Left colon (tissue), 2 donors: ENCODE data around the gene GOLGA6L2. TPM values are rescaled to one million over a fixed set of nuclear protein-coding genes. Genes with fewer than 3 reads are reported as not detected.
"Not testable (repeated sequence)": the region's sequence is repeated elsewhere in the genome, so short reads cannot be mapped to it uniquely, and the experiment has no call there.

Experiments used
- ATAC-seq: fragments of 200-7000 bp; cut with Tn5 transposase; one replicate; pipeline ENCODE4 v1.9.1; 2020; ENCODE audit warnings: mild to moderate bottlenecking, moderate library complexity
- DNase-seq, 2 donors: peaks; one replicate each; pipeline ENCODE4 v3.0.0-alpha.2; 2020
- intact Hi-C, 2 donors: fragments of 100-400 bp; cut with DNase I in 1 of 2; cut with micrococcal nuclease in 1 of 2; formaldehyde crosslinking; loops; one replicate each; pipeline versions ENCODE4 v1.11.2 to v1.14.0; 2022; cut with DNase I, micrococcal nuclease
- total RNA-seq, 2 donors: library from RNA; stranded (reverse); fragmentation: NEBNext Ultra II Directional; extraction: Animal tissue kit (Norgen Biotek cat#: 25700); gene quantifications; one replicate each; pipeline ENCODE4 v1.2.1, GENCODE V29; 2021
- donor health status: DM: no; HTN: no; CAD: no.
- donor health status: DM: yes; HTN: yes; CAD: no.

Gene GOLGA6L2
- total RNA-seq, 2 donors from 2014 or later: not detected

DNA sequence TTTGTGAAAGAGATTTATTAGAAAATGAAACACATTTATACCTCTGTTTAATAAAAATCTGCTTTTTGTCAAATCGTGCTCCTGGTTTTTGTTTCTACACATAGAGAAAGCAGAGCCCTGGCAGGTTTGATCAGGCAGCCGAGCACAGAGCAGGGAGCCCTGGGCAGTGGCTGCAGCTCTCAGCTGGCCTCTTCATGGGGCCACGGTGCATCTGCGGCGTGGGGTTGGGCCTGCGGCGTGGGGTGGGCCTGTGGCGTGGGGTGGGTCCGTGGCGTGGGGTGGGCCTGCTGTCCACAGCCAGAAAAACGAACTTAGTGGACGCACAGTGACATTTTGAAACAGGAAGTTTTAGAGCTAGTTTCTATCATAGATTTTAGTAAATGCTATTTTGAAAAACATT, 10.6 kb downstream of the GOLGA6L2 start:
- intact Hi-C loops: no loop called here
- ATAC-seq (no peak), DNase-seq (no peak)

DNA sequence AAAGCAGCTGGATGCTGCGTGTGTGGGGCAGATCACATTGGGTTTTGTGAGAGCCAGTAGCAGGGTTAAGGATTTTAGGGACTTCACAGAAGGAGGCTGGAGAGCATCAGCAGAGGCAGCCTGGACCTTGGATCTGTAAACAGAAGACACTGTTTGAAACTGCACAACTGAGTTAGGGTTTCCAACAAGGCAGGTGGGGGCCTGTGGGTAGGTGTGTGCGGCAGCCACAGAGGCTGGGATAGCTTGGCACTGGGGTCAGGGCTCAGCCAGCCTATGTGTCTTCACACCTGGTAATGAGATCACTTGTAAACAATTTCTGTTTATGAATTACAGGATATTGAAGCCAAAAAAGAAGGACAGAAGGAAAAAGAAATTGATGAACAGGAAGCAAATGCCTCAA, 12.3 kb downstream of the GOLGA6L2 start:
- ATAC-seq, intact Hi-C loops: not testable (repeated sequence)
- DNase-seq: peak in 1 of 2 donors; percentile 36

GRCh38 chr15:23425327-23425726, 21.7 kb downstream of the GOLGA6L2 start:
- DNase-seq, ATAC-seq, intact Hi-C loops: not testable (repeated sequence)

GRCh38 chr15:23424111-23424904, 22.7 kb downstream of the GOLGA6L2 start:
- DNase-seq (no peak), ATAC-seq (no peak)
- intact Hi-C loops: no loop called here

DNA sequence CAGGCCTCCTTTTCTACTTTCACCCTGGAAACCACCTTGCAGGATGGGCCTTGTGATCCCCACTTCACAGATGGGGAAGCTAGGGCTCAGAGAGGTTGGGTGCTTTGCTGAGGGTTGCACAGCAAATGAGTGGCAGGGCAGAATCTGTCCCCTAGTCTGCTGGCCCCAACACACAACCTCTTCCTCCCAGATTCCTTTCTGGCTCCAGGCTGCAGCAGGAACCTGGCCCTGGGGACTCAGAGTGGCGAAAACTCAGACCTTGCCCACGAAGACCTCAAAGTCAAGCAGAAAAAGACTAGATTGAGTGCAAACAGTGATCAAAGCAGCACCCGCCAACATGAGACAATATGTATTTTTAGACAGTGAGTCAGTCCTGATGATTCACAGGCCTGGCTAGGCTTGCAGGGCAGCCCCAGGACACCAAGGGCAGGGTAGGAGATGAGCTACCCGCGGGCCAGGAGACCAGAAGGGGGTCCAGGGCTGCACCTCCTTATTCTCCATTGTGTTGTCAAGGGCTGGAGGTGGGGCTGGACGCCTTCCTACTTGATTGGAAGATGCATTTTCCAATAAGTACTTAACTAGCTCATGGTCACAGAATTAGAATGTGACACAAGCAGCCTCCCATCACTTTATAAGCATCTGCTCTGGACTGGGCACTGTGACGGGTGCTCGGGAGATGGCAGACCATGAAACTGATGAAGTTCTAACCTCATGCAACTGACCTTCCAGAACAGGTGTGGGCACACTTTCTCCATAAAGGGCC, 23.9 kb downstream of the GOLGA6L2 start:
- no peak for ATAC-seq

GRCh38 chr15:23422099-23422945, 24.7 kb downstream of the GOLGA6L2 start:
- peak in 1 of 2 donors; percentile 12 for DNase-seq
- ATAC-seq: no peak
- intact Hi-C loops: no loop called here

More for the DNA sequence above, 23.9 kb downstream of the GOLGA6L2 start:
- intact Hi-C loops: no loop called here
- peak in 1 of 2 donors; percentile 10 for DNase-seq

DNA sequence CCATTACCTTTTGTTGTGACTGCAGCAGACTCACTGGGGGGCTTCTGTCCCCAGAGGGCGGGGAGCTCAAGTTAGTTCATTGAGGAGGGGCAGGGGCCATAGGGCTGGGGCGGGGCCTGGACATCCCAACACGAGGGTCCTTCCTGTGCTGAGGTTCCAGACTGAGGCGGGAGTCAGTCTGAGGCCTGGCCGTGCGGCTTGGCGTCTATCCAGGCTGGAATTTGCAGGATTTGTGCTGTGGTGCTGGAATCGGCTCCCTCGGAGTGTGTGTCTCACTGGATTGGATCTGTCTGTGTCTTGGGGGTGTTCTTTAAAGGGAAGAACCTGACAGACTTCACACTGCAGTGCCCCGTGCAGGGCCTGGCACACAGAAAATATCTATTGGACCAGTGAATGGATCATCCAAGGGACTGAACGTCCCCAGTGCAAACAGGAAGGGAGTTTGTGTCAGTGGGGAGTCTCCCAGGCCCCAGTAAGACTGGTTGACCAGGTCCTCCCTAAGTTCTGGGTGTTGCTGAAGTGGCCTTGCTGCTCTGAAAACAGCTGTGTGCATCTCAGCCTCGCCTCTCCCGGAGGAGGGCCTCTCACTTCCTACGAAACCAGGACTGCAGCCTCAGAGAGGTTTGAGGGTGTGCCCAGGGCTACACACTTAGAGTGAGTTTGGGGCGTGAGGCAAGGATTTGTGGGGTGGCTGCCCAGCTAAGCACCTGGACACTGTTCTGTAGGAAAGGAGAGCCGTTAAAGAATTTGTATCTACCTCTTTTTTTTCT, 26.1 kb downstream of the GOLGA6L2 start:
- DNase-seq: peak in 1 of 2 donors; percentile 58
- intact Hi-C loops: no loop called here
- ATAC-seq: peak; percentile 22

- ATAC-seq (peak; percentile 28), DNase-seq (peak in 1 of 2 donors; percentile 46)
- intact Hi-C loops: no loop called here
These were observed 30.4 kb downstream of the GOLGA6L2 start for GRCh38 chr15:23416349-23417276.

DNA sequence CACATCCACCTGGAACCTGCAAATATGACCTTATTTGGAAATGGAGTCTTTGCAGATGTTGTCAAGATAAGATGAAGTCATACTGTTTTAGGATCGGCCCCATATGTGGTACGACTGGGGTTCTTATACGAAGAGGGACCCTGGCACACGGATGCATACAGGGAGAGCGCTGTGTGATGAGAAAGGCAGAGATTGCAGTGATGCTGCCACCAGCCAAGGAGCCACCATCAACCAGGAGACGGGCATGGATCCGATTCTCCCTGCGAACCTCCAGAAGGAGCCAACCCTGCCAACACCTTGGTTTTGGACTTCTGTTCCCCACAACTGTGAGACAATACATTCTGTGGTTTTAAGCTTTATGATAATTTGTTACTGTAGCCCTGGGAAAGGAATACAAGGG, 31.2 kb downstream of the GOLGA6L2 start:
- ATAC-seq: not testable (repeated sequence)

GRCh38 chr15:23415321-23415865, 31.6 kb downstream of the GOLGA6L2 start:
- intact Hi-C loops: no loop called here
- ATAC-seq (no peak), DNase-seq (no peak)

More for the DNA sequence above, 31.2 kb downstream of the GOLGA6L2 start:
- intact Hi-C loops, DNase-seq: not testable (repeated sequence)

DNA sequence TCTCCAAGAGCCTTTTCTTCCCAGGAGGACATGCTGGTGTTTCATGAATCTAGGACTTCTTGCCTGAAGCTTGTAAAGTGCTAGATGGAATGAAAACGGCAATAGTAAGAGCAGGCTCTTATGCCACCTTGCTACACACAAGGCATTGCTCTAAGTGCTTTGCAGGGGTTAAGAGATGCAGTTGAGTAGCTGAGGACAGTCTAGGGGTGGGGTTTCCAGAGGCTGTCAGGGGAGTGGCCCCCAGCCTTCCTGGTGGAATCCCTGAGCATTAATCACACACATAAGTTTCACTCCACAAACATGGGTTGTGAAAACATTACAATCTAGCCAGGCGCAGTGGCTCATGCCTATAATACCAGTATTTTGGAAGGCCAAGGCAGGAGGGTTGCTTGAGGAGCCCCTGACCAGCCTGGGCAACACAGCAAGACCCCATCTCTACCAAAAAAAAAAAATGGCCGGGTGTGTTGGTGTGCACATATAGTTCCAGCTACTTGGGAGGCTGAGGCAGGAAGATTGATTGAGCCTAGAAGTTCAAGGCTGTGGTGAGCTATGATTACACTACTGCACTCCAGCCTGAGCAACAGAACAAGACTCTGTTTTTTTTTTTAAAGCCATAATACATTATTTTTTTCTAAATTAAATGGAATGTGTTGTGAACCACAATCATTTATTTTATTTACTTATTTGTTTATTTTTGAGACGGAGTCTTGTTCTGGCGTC, 34.0 kb downstream of the GOLGA6L2 start:
- ATAC-seq, DNase-seq, intact Hi-C loops: not testable (repeated sequence)

DNA sequence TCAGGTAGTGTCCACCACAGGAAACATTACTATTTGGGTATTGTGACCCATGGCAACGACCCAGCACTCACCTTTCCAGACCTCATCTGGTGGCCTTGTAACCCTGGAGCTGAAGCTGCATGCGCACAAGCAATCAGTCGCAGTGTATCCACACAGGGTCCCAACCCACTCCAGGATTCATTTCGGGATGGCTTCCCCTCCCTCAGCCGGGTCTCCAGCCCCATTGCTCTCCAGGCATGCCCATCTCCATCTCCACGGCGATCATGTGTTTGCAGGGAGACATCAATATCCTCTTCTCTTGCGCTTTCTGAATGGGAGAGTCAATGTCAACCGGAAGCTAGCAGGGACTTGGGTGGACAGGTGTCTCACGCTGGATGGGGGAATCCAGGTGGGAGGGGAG, 35.2 kb downstream of the GOLGA6L2 start:
- DNase-seq (no peak), ATAC-seq (no peak)
- intact Hi-C loops: no loop called here

DNA sequence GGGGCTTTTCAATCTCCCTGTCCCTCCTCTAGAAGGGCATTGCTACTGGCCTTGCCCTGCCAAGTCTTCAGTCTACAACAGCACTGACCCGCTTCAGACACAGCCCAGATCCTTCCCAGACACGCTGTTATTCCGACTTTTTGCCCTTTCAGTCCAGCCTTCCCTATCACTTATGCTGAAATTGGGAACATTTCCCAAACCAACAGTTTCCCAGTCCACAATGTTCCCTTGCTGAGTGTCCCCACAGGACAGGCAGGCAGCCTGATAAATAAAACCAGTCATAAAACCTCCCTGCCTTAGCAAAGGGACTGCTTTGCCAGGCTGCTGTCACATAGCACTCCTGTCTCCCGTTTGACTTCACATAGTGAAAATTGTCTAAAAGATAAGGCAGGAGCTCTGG, 43.5 kb downstream of the GOLGA6L2 start:
- ATAC-seq: no peak
- intact Hi-C loops: no loop called here

GRCh38 chr15:23402544-23402943, 44.5 kb downstream of the GOLGA6L2 start:
- intact Hi-C loops: no loop called here
- no peak for DNase-seq
- ATAC-seq: no peak

More for the DNA sequence above, 43.5 kb downstream of the GOLGA6L2 start:
- no peak for DNase-seq

DNA sequence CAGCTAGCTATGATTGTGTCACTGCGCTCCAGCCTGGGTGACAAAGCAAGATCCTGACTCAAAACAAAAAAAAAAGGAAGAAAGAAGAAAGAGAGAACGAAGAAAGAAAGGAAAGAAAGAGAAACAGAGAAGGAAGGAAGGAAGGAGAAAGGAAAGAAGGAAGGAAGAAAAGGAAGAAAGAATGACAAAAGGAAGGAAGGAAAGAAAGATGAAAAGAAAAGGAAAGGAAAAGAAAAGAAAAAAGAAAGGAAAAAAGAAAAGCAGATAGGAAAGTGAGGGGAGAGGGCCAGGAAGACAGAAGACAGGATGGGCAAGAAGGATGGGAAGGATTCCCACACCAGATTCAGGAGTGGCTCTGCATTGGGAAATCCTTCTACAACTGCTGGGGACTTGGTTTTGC, 44.9 kb downstream of the GOLGA6L2 start:
- DNase-seq: no peak
- intact Hi-C loops: no loop called here

GRCh38 chr15:23401627-23402026, 45.4 kb downstream of the GOLGA6L2 start:
- no peak for DNase-seq
- intact Hi-C loops: no loop called here
- ATAC-seq: no peak

More for the DNA sequence above, 44.9 kb downstream of the GOLGA6L2 start:
- ATAC-seq: no peak
